Loucy (cell line): ENCODE measurements around the gene KRTAP10-9.

Experiments
- EZH2phosphoT487 ChIP-seq: fragments of 200-600 bp; IDR thresholded peaks from 2 replicates; pipeline ENCODE4 v1.6.1; 2018; ENCODE audit warnings: antibody characterized with exemption, mild to moderate bottlenecking, moderate library complexity, borderline replicate concordance
- TF ChIP-seq, protein P1 (sequence below): fragments of 200-600 bp; sonication (generic); conservative IDR thresholded peaks from 2 replicates; pipeline ENCODE4 v1.5.1; 2014; ENCODE audit warnings: mild to moderate bottlenecking, antibody characterized with exemption, low read length

DNA sequence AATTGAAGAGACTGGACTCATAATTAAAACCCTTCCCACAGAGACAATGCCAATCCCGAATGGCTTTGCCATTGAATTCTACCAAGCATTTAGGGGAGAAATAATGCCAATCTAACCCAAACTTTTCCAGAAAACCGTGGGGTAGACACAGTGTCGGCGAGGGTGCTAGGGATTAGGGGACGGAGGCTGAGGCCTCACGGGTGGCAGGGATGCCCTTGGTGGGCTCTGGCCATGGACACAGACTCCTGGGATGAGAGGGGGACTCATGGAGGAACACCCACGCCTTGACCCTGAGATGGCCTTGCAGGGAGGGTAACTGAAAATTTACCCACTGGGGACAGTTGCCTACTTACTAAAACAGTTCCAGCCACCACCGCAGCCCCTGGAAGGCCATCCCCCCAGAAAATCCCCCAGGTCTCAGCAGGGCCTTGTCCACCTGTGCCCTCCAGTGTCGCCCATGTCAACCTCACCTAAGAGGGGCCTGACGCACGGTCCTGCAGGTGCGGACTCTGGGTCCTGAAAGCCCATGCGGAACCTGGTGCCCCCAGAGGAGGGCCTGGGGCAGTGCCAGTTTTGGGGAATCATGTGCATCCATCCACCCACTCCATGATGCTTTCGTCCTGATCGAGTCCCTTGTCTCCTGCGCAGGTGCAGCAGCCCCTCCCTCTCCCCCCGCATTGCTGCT lies 48.4 kb upstream of the KRTAP10-9 start:
- TF ChIP-seq EZH2phosphoT487 = no peak
- TF ChIP-seq, protein P1, sequence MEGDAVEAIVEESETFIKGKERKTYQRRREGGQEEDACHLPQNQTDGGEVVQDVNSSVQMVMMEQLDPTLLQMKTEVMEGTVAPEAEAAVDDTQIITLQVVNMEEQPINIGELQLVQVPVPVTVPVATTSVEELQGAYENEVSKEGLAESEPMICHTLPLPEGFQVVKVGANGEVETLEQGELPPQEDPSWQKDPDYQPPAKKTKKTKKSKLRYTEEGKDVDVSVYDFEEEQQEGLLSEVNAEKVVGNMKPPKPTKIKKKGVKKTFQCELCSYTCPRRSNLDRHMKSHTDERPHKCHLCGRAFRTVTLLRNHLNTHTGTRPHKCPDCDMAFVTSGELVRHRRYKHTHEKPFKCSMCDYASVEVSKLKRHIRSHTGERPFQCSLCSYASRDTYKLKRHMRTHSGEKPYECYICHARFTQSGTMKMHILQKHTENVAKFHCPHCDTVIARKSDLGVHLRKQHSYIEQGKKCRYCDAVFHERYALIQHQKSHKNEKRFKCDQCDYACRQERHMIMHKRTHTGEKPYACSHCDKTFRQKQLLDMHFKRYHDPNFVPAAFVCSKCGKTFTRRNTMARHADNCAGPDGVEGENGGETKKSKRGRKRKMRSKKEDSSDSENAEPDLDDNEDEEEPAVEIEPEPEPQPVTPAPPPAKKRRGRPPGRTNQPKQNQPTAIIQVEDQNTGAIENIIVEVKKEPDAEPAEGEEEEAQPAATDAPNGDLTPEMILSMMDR = no peak
